ENCODE data around the gene MYADML2. TPM values are rescaled to one million over a fixed set of nuclear protein-coding genes. Genes with fewer than 3 reads are reported as not detected.

The MYADML2 gene
- total and polyA plus RNA-seq, 2 experiments from 2014 or later: 0.70 to 1.7 TPM

- H3K36me3 Mint-ChIP-seq (ENCODE audit: low read depth): peaks cover 44% of the 10 kb centered on the region
- no peak overlapping the region; the same call in 2 of the 3 replicates for H3K4me3 Mint-ChIP-seq
- Histone ChIP-seq H3K4me2 (no peak overlapping the region), H3K4me3 (no peak overlapping the region), H3K27me3 (ENCODE audit: insufficient read depth) (no peaks in the 10 kb centered on the region), H3K36me3 (ENCODE audit: insufficient read depth) (0 out of 2 replicates have a peak, but pooled peaks cover 4% of the 10 kb centered on the region), H3K9me2 (ENCODE audit: insufficient read depth) (no peaks in the 10 kb centered on the region), H2AFZ (no peak overlapping the region), H3F3A (replicated peaks; ENCODE audit: low read depth) (peaks cover 5% of the 10 kb centered on the region; the same call in 1 of the 2 replicates), H3K4me1 (ENCODE audit: insufficient read depth) (no peaks in the 10 kb centered on the region), H3K79me2 (replicated peaks; ENCODE audit: insufficient read depth) (no peaks in the 10 kb centered on the region), H3K27ac (ENCODE audit: low read depth) (no peak overlapping the region), H4K20me1 (replicated peaks; ENCODE audit: insufficient read depth) (no peaks in the 10 kb centered on the region; the same call in none of the 2 replicates)
- TF ChIP-seq POLR2AphosphoS5 (IDR thresholded peaks at IDR 0.05; ENCODE audit: low read depth) (no peak), NANOG (IDR thresholded peaks at IDR 0.05; ENCODE audit: borderline replicate concordance) (no peak), STAT1 (IDR thresholded peaks at IDR 0.05; ENCODE audit: unreplicated experiment) (no peak), EZH2phosphoT487 (IDR thresholded peaks at IDR 0.05; ENCODE audit: unreplicated experiment) (no peak), ZNF462 (CRISPR knock-in tag; IDR thresholded peaks at IDR 0.05) (no peak), REST (IDR thresholded peaks at IDR 0.05; ENCODE audit: unreplicated experiment) (no peak), CTCF (conservative IDR thresholded peaks at IDR 0.05; ENCODE audit: low read depth in 2 of 2) (no peak), EZH2 (IDR thresholded peaks at IDR 0.05; ENCODE audit: low read depth, unreplicated experiment) (no peak), CREB1 (CRISPR knock-in tag; IDR thresholded peaks at IDR 0.05; ENCODE audit: low read depth) (no peak), JUNB (IDR thresholded peaks at IDR 0.05; ENCODE audit: unreplicated experiment) (no peak), ETS1 (IDR thresholded peaks at IDR 0.05) (no peak), ZNF331 (CRISPR knock-in tag; IDR thresholded peaks at IDR 0.05; ENCODE audit: low read depth) (no peak), ZNF114 (CRISPR knock-in tag; IDR thresholded peaks at IDR 0.05) (no peak)
- no peaks in the 10 kb centered on the region for H3K9me3 Mint-ChIP-seq
- peaks cover 6% of the 10 kb centered on the region for H3K27me3 Mint-ChIP-seq (ENCODE audit: insufficient read depth, low read depth, poor library complexity)
- ATAC-seq (no peak), DNase-seq (ENCODE audit: low spot score) (no peak)
- H3K27ac Mint-ChIP-seq: peak overlapping the region; percentile 11; the same call in 1 of the 2 replicates
- no peaks in the 10 kb centered on the region for H3K4me1 Mint-ChIP-seq
Observed at GRCh38 chr17:81984773-81985410, 37.9 kb upstream of the MYADML2 start.

All from GM23338 (cell line).